ENCODE data around the gene ZSWIM3. TPM values are rescaled to one million over a fixed set of nuclear protein-coding genes. Genes with fewer than 3 reads are reported as not detected.

The ZSWIM3 gene
- total RNA-seq, 1 donor from 2014 or later: 2.0 TPM

DNA sequence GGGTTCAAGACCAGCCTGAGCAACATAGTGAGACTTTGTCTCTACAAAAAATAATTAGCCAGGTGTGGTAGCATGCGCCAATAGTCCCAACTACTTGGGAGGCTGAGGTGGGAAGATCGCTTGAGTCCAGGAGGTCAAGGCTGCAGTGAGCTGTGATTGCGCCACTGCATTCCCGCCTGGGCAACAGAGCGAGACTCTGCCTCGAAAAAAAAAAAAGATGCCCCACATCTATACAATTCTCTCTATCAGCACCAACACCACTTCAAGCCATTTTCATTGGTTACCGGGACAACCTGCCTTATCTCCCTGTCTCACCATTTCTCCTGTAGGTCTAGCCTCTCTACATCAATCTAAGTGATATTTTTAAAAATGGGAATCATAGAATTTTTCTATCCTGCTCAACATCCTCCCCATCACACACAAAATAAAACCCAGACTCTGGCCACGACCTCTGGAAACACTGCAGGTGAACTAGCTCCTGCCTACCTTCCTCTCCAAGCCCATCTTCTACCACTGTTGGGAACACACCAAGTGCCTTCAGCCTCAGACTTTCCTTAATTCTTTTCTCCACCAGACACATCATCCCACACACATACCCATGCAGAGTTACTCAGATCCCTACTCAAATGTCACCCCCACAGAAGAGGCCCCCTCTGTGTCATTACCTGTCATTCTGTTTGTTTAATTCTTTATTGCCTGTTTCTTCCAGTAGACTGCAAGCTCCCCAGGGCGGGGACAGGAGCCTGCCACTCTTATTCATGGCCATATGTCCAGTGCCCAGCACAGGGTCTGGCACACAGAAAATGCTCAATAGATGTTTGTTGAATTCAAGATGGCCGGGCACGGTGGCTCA lies 64.1 kb downstream of the ZSWIM3 start:
- DNase-seq (ENCODE audit: low spot score): no peak
- intact Hi-C loops (cut with DNase I): no loop called here

- DNase-seq (ENCODE audit: low spot score): no peak
- intact Hi-C loops (cut with DNase I): no loop called here
Measured at GRCh38 chr20:45924391-45925261, 67.2 kb downstream of the ZSWIM3 start.

GRCh38 chr20:45925821-45926506 lies 68.5 kb downstream of the ZSWIM3 start:
- intact Hi-C loops (cut with DNase I): no loop called here
- no peak for DNase-seq (ENCODE audit: low spot score)

GRCh38 chr20:45926731-45927070 lies 69.3 kb downstream of the ZSWIM3 start:
- intact Hi-C loops (cut with DNase I): no loop called here
- DNase-seq (ENCODE audit: low spot score): no peak

GRCh38 chr20:45927071-45927878 lies 69.9 kb downstream of the ZSWIM3 start:
- DNase-seq (ENCODE audit: low spot score): no peak
- intact Hi-C loops (cut with DNase I): no loop called here

Other genes with a start within 250 kb of the ZSWIM3 start
- not detected for gene WFDC10A, start 227.9 kb upstream of the ZSWIM3 start, total RNA-seq
- gene WFDC9, start 226.3 kb upstream of the ZSWIM3 start, total RNA-seq: not detected
- not detected for gene WFDC11, start 187.4 kb upstream of the ZSWIM3 start, total RNA-seq
- not detected for gene WFDC13, start 155.6 kb upstream of the ZSWIM3 start, total RNA-seq
- gene WFDC10B, start 152.6 kb upstream of the ZSWIM3 start, total RNA-seq: not detected
- gene SPINT4, start 135.3 kb upstream of the ZSWIM3 start, total RNA-seq: not detected
- gene WFDC3, start 65.7 kb upstream of the ZSWIM3 start, total RNA-seq: 2.0 TPM
- gene DNTTIP1, start 65.7 kb upstream of the ZSWIM3 start, total RNA-seq: 26.3 TPM
- 0.38 TPM for gene UBE2C, start 45.0 kb upstream of the ZSWIM3 start, total RNA-seq
- not detected for gene TNNC2, start 30.3 kb upstream of the ZSWIM3 start, total RNA-seq
- 19.5 TPM for gene SNX21, start 23.8 kb upstream of the ZSWIM3 start, total RNA-seq
- gene ACOT8, start 222 bp upstream of the ZSWIM3 start, total RNA-seq: 24.9 TPM
- 6.9 TPM for gene ZSWIM1, start 23.6 kb downstream of the ZSWIM3 start, total RNA-seq
- 3.3 TPM for gene SPATA25, start 30.0 kb downstream of the ZSWIM3 start, total RNA-seq
- gene NEURL2, start 33.6 kb downstream of the ZSWIM3 start, total RNA-seq: 7.6 TPM
- gene CTSA, start 33.7 kb downstream of the ZSWIM3 start, total RNA-seq: 111 TPM
- gene PLTP, start 54.5 kb downstream of the ZSWIM3 start, total RNA-seq: 37.1 TPM
- 30.2 TPM for gene PCIF1, start 77.1 kb downstream of the ZSWIM3 start, total RNA-seq
- gene ZNF335, start 114.6 kb downstream of the ZSWIM3 start, total RNA-seq: 8.5 TPM
- 2.4 TPM for gene MMP9, start 151.3 kb downstream of the ZSWIM3 start, total RNA-seq
- 0.73 TPM for gene SLC12A5, start 171.6 kb downstream of the ZSWIM3 start, total RNA-seq
- 12.3 TPM for gene NCOA5, start 232.3 kb downstream of the ZSWIM3 start, total RNA-seq